Left ventricle myocardium inferior (tissue), 1 donor: Measurements from ENCODE around the gene TMEM175. TPM values are rescaled to one million over a fixed set of nuclear protein-coding genes. Genes with fewer than 3 reads are reported as not detected.

ENCODE experiments used
- DNase-seq: peaks from one replicate; pipeline ENCODE4 v3.0.0-alpha.2; 2020
- H3K27ac ChIP-seq: fragments of 200-600 bp; replicated peaks from 2 replicates; pipeline ENCODE4 v1.8.0; 2021
- H3K27me3 ChIP-seq: fragments of 200-600 bp; 2 replicates; pipeline ENCODE4 v1.8.0; 2021; ENCODE audit warnings: low read depth
- H3K36me3 ChIP-seq: fragments of 200-600 bp; 2 replicates; pipeline ENCODE4 v1.8.0; 2021
- H3K4me1 ChIP-seq: fragments of 200-600 bp; 2 replicates; pipeline ENCODE4 v1.8.0; 2021
- H3K4me3 ChIP-seq: fragments of 200-600 bp; 2 replicates; pipeline ENCODE4 v1.8.0; 2021; ENCODE audit warnings: mild to moderate bottlenecking, moderate library complexity
- H3K9me3 ChIP-seq: fragments of 200-600 bp; replicated peaks from 2 replicates; pipeline ENCODE4 v1.8.0; 2021
- CTCF ChIP-seq: fragments of 200-600 bp; IDR thresholded peaks from 2 replicates; pipeline ENCODE4 v1.8.0; 2021; ENCODE audit warnings: antibody characterized with exemption, mild to moderate bottlenecking, borderline replicate concordance
- intact Hi-C: fragments of 100-400 bp; cut with micrococcal nuclease; formaldehyde crosslinking; loops from one replicate; pipeline ENCODE4 v1.11.0; 2022
- total RNA-seq: library from RNA; stranded (reverse); fragmentation: NEBNext Ultra II Directional; extraction: Animal tissue kit (Norgen Biotek cat#: 25700); gene quantifications from one replicate; pipeline ENCODE4 v1.2.1, GENCODE V29; 2021
- donor health status: DM: no; HTN: yes; CAD: no; lungs with severe emphysema.

TMEM175 gene
- total RNA-seq, 1 donor from 2014 or later = 20.3 TPM

GRCh38 chr4:970854-971520, 38.7 kb downstream of the TMEM175 start:
- TF ChIP-seq CTCF = no peak
- DNase-seq = no peak
- Histone ChIP-seq H3K4me1 (peaks cover 42% of the 10 kb centered on the region), H3K36me3 (peaks cover 12% of the 10 kb centered on the region), H3K27ac (no peak overlapping the region), H3K27me3 (peaks cover 14% of the 10 kb centered on the region), H3K4me3 (no peak overlapping the region), H3K9me3 (no peaks in the 10 kb centered on the region)
- intact Hi-C loops = no loop called here

GRCh38 chr4:971666-972500, 39.6 kb downstream of the TMEM175 start:
- no peak for DNase-seq
- intact Hi-C loops = no loop called here

GRCh38 chr4:972651-973424, 40.6 kb downstream of the TMEM175 start:
- Histone ChIP-seq H3K36me3 (no peaks in the 10 kb centered on the region), H3K4me3 (peak overlapping the region; percentile 90), H3K27me3 (peaks cover 10% of the 10 kb centered on the region), H3K27ac (no peak overlapping the region), H3K9me3 (no peaks in the 10 kb centered on the region), H3K4me1 (peaks cover 37% of the 10 kb centered on the region)
- DNase-seq = peak; percentile 40
- intact Hi-C loops = no loop called here
- no peak for TF ChIP-seq CTCF

More at GRCh38 chr4:971666-972500, 39.6 kb downstream of the TMEM175 start:
- peak overlapping the region; percentile 90 for H3K4me3 ChIP-seq
- peaks cover 3% of the 10 kb centered on the region for H3K36me3 ChIP-seq
- H3K27ac ChIP-seq = no peak overlapping the region
- peaks cover 14% of the 10 kb centered on the region for H3K27me3 ChIP-seq
- no peak for TF ChIP-seq CTCF
- H3K9me3 ChIP-seq = no peaks in the 10 kb centered on the region
- H3K4me1 ChIP-seq = peaks cover 42% of the 10 kb centered on the region

- peak; percentile 90 for DNase-seq
- intact Hi-C loops = no loop called here
Observed at GRCh38 chr4:973431-974397, 41.5 kb downstream of the TMEM175 start, which contains the start of gene DGKQ. Gene DGKQ, minus strand, starts transcription at chr4:973569. Its CDS starts 87 bp downstream, at chr4:973482.

More at GRCh38 chr4:973431-974397, 41.5 kb downstream of the TMEM175 start, which contains the start of gene DGKQ:
- TF ChIP-seq CTCF = no peak
- Histone ChIP-seq H3K27ac (no peak within 1 kb of the TSS), H3K27me3 (peaks cover 1% of the 10 kb centered on the region), H3K9me3 (no peaks in the 10 kb centered on the region), H3K4me1 (peaks cover 29% of the 10 kb centered on the region), H3K36me3 (no peaks in the 10 kb centered on the region), H3K4me3 (peak within 1 kb of the TSS; percentile 90)
